ENCODE measurements around the gene IL17RA.

IL17RA gene

DNA sequence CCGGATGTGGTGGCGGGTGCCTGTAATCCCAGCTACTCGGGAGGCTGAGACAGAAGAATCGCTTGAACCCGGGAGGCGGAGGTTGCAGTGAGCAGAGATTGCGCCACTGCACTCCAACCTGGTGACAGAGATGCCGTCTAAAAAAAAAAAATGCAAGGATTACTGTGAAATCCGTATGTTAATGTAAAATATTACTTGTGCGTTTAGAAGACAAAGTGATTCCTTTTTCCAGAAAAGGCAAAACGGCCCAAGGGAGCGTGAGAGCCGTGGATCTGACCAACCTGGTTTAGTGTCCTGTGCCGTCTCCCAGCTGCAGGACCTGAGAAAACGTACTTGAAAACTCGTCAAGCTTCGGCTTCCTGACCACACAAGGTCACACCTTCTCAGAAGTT lies 73.4 kb downstream of the IL17RA start:
- Histone ChIP-seq H3K27me3 (ENCODE audit: control insufficient read depth, insufficient read depth, low read length) (no peaks in the 10 kb centered on the region), H3K4me1 (ENCODE audit: control insufficient read depth, insufficient read depth, low read length) (peaks cover 14% of the 10 kb centered on the region), H3K4me3 (ENCODE audit: low read length) (peak overlapping the region; percentile 46), H3K9me3 (ENCODE audit: control insufficient read depth, low read length) (no peaks in the 10 kb centered on the region), H3K9ac (ENCODE audit: low read length) (peak overlapping the region; percentile 66), H3K36me3 (ENCODE audit: control insufficient read depth, insufficient read depth, low read length) (no peaks in the 10 kb centered on the region)

GRCh38 chr22:17158568-17159503 lies 74.0 kb downstream of the IL17RA start, which contains the start of gene HDHD5:
HDHD5 (minus strand) TSS chr22:17159277; CDS start chr22:17159251, 26 bp downstream.
- Histone ChIP-seq H3K9ac (ENCODE audit: low read length) (peak within 1 kb of the TSS; percentile 66), H3K27me3 (ENCODE audit: control insufficient read depth, insufficient read depth, low read length) (no peaks in the 10 kb centered on the region), H3K4me3 (ENCODE audit: low read length) (peak within 1 kb of the TSS; percentile 47), H3K36me3 (ENCODE audit: control insufficient read depth, insufficient read depth, low read length) (no peaks in the 10 kb centered on the region), H3K4me1 (ENCODE audit: control insufficient read depth, insufficient read depth, low read length) (peaks cover 12% of the 10 kb centered on the region), H3K9me3 (ENCODE audit: control insufficient read depth, low read length) (no peaks in the 10 kb centered on the region)

GRCh38 chr22:17159504-17159951 lies 74.7 kb downstream of the IL17RA start:
- Histone ChIP-seq H3K4me3 (ENCODE audit: low read length) (peak overlapping the region; percentile 47), H3K9ac (ENCODE audit: low read length) (peak overlapping the region; percentile 66), H3K27me3 (ENCODE audit: control insufficient read depth, insufficient read depth, low read length) (no peaks in the 10 kb centered on the region), H3K36me3 (ENCODE audit: control insufficient read depth, insufficient read depth, low read length) (no peaks in the 10 kb centered on the region), H3K4me1 (ENCODE audit: control insufficient read depth, insufficient read depth, low read length) (peaks cover 12% of the 10 kb centered on the region), H3K9me3 (ENCODE audit: control insufficient read depth, low read length) (no peaks in the 10 kb centered on the region)

DNA sequence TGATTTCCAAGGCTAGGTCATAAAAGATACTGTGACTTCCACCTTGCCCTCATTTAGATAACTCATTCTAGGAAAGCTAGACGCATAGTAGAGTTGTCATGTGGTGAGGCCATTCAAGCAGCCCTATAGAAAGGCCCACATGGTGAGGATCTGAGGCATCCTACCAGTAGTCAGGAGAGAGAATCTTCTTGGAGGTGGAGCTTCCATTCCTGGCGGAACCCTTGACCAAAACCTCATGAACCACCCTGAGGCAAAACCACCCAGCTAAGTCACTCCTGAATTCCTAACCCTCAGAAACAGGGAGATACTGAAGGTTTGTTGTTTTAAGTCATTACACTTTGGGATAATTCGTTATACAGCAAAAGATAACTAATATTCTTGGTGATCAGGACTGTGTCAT lies 77.2 kb downstream of the IL17RA start:
- Histone ChIP-seq H3K9ac (ENCODE audit: low read length) (no peak overlapping the region), H3K27me3 (ENCODE audit: control insufficient read depth, insufficient read depth, low read length) (no peaks in the 10 kb centered on the region), H3K4me1 (ENCODE audit: control insufficient read depth, insufficient read depth, low read length) (peaks cover 12% of the 10 kb centered on the region), H3K36me3 (ENCODE audit: control insufficient read depth, insufficient read depth, low read length) (no peaks in the 10 kb centered on the region), H3K4me3 (ENCODE audit: low read length) (no peak overlapping the region), H3K9me3 (ENCODE audit: control insufficient read depth, low read length) (no peaks in the 10 kb centered on the region)

DNA sequence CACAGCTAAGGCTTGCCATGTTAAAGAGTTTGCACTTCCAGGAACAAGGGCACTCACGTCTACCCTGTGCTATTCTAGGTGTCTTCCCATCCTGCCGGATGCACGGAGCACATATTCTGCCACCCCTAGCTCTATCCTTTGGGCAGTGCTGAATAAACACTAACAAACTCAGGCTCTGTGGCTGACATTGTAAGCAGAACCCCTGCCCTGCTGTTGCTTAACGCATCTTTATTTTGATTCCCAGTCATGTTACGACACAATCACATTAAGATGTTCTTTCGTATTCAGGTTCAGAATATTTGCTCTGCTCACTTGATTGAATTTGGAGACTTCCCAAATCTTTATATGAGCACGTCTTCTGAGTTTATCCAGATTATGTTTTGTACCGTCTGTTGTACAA lies 77.9 kb downstream of the IL17RA start:
- no peak overlapping the region for H3K4me3 ChIP-seq (ENCODE audit: low read length)
- H3K27me3 ChIP-seq (ENCODE audit: control insufficient read depth, insufficient read depth, low read length): no peaks in the 10 kb centered on the region
- H3K4me1 ChIP-seq (ENCODE audit: control insufficient read depth, insufficient read depth, low read length): peaks cover 10% of the 10 kb centered on the region
- no peak overlapping the region for H3K9ac ChIP-seq (ENCODE audit: low read length)
- no peaks in the 10 kb centered on the region for H3K9me3 ChIP-seq (ENCODE audit: control insufficient read depth, low read length)
- H3K36me3 ChIP-seq (ENCODE audit: control insufficient read depth, insufficient read depth, low read length): no peaks in the 10 kb centered on the region

- no peaks in the 10 kb centered on the region for H3K36me3 ChIP-seq (ENCODE audit: control insufficient read depth, insufficient read depth, low read length)
- peaks cover 3% of the 10 kb centered on the region for H3K4me1 ChIP-seq (ENCODE audit: control insufficient read depth, insufficient read depth, low read length)
These were observed 79.7 kb downstream of the IL17RA start for GRCh38 chr22:17164392-17165024.

More at GRCh38 chr22:17164392-17165024, 79.7 kb downstream of the IL17RA start:
- no peak overlapping the region for H3K4me3 ChIP-seq (ENCODE audit: low read length)
- H3K9me3 ChIP-seq (ENCODE audit: control insufficient read depth, low read length): no peaks in the 10 kb centered on the region
- no peak overlapping the region for H3K9ac ChIP-seq (ENCODE audit: low read length)
- H3K27me3 ChIP-seq (ENCODE audit: control insufficient read depth, insufficient read depth, low read length): no peaks in the 10 kb centered on the region
